Liver (tissue), 9 donors: ENCODE measurements around the gene RBM10. TPM values are rescaled to one million over a fixed set of nuclear protein-coding genes. Genes with fewer than 3 reads are reported as not detected.

Experiments
- DNase-seq: peaks from one replicate; pipeline ENCODE4 v3.0.0-alpha.2; 2017; ENCODE audit warnings: low spot score
- H3K27ac ChIP-seq, 2 donors: one replicate each; pipeline ENCODE4 v1.7.0; 2013; ENCODE audit warnings: inconsistent platforms in 2 of 2, low read length in 2 of 2, control low read depth in 1 of 2, low read depth in 1 of 2, mild to moderate bottlenecking in 1 of 2
- H3K27me3 ChIP-seq, 4 donors: one replicate each; pipeline versions ENCODE4 v1.6.1 to v1.7.0; 2013; ENCODE audit warnings: low read length in 3 of 4, inconsistent platforms in 1 of 4, mild to moderate bottlenecking in 1 of 4, moderate library complexity in 1 of 4; ENCODE audit not compliant: control insufficient read depth in 4 of 4, insufficient read depth in 4 of 4
- H3K36me3 ChIP-seq, 4 donors: one replicate each; pipeline versions ENCODE4 v1.6.1 to v1.7.0; 2013; ENCODE audit warnings: low read length in 3 of 4, mild to moderate bottlenecking in 3 of 4, low read depth in 1 of 4, moderate library complexity in 1 of 4; ENCODE audit not compliant: control insufficient read depth in 4 of 4, insufficient read depth in 3 of 4
- H3K4me1 ChIP-seq, 4 donors: one replicate each; pipeline versions ENCODE4 v1.6.1 to v1.7.0; 2013; ENCODE audit warnings: low read length in 3 of 4, mild to moderate bottlenecking in 3 of 4, moderate library complexity in 1 of 4; ENCODE audit not compliant: control insufficient read depth in 4 of 4, insufficient read depth in 4 of 4
- H3K4me3 ChIP-seq, 3 donors: one replicate each; pipeline versions ENCODE4 v1.6.1 to v1.7.0; 2013; ENCODE audit warnings: low read length in 3 of 3, control low read depth in 1 of 3, low read depth in 1 of 3, mild to moderate bottlenecking in 1 of 3
- H3K9ac ChIP-seq, 2 donors: one replicate each; pipeline ENCODE4 v1.7.0; 2013; ENCODE audit warnings: low read length in 2 of 2, mild to moderate bottlenecking in 2 of 2, moderate library complexity in 2 of 2, control low read depth in 1 of 2, low read depth in 1 of 2
- H3K9me3 ChIP-seq, 4 donors: one replicate each; pipeline versions ENCODE4 v1.6.1 to v1.7.0; 2013; ENCODE audit warnings: low read length in 3 of 4; ENCODE audit not compliant: control insufficient read depth in 4 of 4
- CTCF ChIP-seq: fragments of 150-350 bp; IDR thresholded peaks from 2 replicates; pipeline ENCODE4 v1.5.1; 2017; ENCODE audit warnings: improper control_type of control experiment, low read depth, low read length; ENCODE audit not compliant: missing input control
- EGR1 ChIP-seq, 2 donors: IDR thresholded peaks; 2 replicates each; pipeline ENCODE4 v1.6.1; 2016 to 2018; ENCODE audit warnings: antibody characterized with exemption in 2 of 2, low read depth in 2 of 2
- FOXA1 ChIP-seq: IDR thresholded peaks from 2 replicates; pipeline ENCODE4 v1.6.1; 2016; ENCODE audit warnings: antibody characterized with exemption
- GABPA ChIP-seq, 2 donors: IDR thresholded peaks in 1 of 2; conservative IDR thresholded peaks in 1 of 2; 2 replicates each; pipeline ENCODE4 v1.6.1; 2016; ENCODE audit warnings: antibody characterized with exemption in 2 of 2, mild to moderate bottlenecking in 1 of 2, moderate library complexity in 1 of 2
- HNF4A ChIP-seq, 2 donors: conservative IDR thresholded peaks; 2 replicates each; pipeline ENCODE4 v1.6.1; 2016; ENCODE audit warnings: antibody characterized with exemption in 2 of 2, mild to moderate bottlenecking in 2 of 2
- JUND ChIP-seq, 2 donors: IDR thresholded peaks; 2 replicates each; pipeline ENCODE4 v1.6.1; 2016; ENCODE audit warnings: antibody characterized with exemption in 2 of 2
- MAX ChIP-seq: IDR thresholded peaks from 2 replicates; pipeline ENCODE4 v1.6.1; 2016; ENCODE audit warnings: antibody characterized with exemption
- RXRA ChIP-seq, 2 donors: IDR thresholded peaks; 2 replicates each; pipeline ENCODE4 v1.6.1; 2017 to 2018; ENCODE audit warnings: antibody characterized with exemption in 2 of 2, mild to moderate bottlenecking in 1 of 2
- SP1 ChIP-seq: IDR thresholded peaks from 2 replicates; pipeline ENCODE4 v1.6.1; 2018; ENCODE audit warnings: antibody characterized with exemption, mild to moderate bottlenecking
- YY1 ChIP-seq: IDR thresholded peaks from 2 replicates; pipeline ENCODE4 v1.6.1; 2016; ENCODE audit warnings: antibody characterized with exemption, mild to moderate bottlenecking
- WGBS: extraction: QIAGEN DNeasy Blood & Tissue Kit; methylation state at CpG from one replicate; pipeline ENCODE4 v1.1.7; 2013; 5-methylcytosine and 5-hydroxymethylcytosine counted together
- polyA plus RNA-seq, 2 donors: library from polyadenylated mRNA; stranded (reverse) in 1 of 2; unstranded in 1 of 2; fragments of 200-250 nt in 1 of 2; fragments of >200 nt in 1 of 2; fragmentation: Nextera tagmentation in 1 of 2; extraction: Ambion mirVana in 1 of 2; gene quantifications; one replicate each; pipeline versions ENCODE4 v1.2.1 to v1.2.3, GENCODE V29; 2013 to 2015
- total RNA-seq, 2 donors: library from RNA; depleted of rRNA; stranded (reverse); fragments of >200 nt; gene quantifications; one replicate each; pipeline ENCODE4 v1.2.3, GENCODE V29; 2014
- TF ChIP-seq, protein P1 (sequence below): IDR thresholded peaks from 2 replicates; pipeline ENCODE4 v1.6.1; 2016; ENCODE audit warnings: antibody characterized with exemption, mild to moderate bottlenecking
- donor health status: healthy.
- donor health status: healthy.
- donor health status: healthy.
- donor health status: healthy.
- donor health status: healthy.

The RBM10 gene
- total and polyA plus RNA-seq, 4 donors: 8.2 to 26.6 (median 17.5) TPM

GRCh38 chrX:47217852-47218279, 72.8 kb downstream of the RBM10 start:
- H3K27ac ChIP-seq: peak overlapping the region; percentile 95 to 99
- no peaks in the 10 kb centered on the region for H3K9me3 ChIP-seq
- TF ChIP-seq, protein P1, sequence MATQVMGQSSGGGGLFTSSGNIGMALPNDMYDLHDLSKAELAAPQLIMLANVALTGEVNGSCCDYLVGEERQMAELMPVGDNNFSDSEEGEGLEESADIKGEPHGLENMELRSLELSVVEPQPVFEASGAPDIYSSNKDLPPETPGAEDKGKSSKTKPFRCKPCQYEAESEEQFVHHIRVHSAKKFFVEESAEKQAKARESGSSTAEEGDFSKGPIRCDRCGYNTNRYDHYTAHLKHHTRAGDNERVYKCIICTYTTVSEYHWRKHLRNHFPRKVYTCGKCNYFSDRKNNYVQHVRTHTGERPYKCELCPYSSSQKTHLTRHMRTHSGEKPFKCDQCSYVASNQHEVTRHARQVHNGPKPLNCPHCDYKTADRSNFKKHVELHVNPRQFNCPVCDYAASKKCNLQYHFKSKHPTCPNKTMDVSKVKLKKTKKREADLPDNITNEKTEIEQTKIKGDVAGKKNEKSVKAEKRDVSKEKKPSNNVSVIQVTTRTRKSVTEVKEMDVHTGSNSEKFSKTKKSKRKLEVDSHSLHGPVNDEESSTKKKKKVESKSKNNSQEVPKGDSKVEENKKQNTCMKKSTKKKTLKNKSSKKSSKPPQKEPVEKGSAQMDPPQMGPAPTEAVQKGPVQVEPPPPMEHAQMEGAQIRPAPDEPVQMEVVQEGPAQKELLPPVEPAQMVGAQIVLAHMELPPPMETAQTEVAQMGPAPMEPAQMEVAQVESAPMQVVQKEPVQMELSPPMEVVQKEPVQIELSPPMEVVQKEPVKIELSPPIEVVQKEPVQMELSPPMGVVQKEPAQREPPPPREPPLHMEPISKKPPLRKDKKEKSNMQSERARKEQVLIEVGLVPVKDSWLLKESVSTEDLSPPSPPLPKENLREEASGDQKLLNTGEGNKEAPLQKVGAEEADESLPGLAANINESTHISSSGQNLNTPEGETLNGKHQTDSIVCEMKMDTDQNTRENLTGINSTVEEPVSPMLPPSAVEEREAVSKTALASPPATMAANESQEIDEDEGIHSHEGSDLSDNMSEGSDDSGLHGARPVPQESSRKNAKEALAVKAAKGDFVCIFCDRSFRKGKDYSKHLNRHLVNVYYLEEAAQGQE: peak; percentile 51
- TF ChIP-seq JUND (IDR thresholded peaks at IDR 0.05): peak; percentile 23 to 46
- no peak for TF ChIP-seq CTCF
- peak in 1 of 2 donors; percentile 30 for TF ChIP-seq EGR1 (IDR thresholded peaks at IDR 0.05; ENCODE audit: low read depth in 2 of 2)
- no peak for TF ChIP-seq FOXA1
- peak in 1 of 2 donors; percentile 35 for TF ChIP-seq HNF4A (conservative IDR thresholded peaks at IDR 0.05)
- peak in 1 of 2 donors; percentile 25 for TF ChIP-seq RXRA (IDR thresholded peaks at IDR 0.05)
- TF ChIP-seq GABPA (IDR thresholded peaks at IDR 0.05 in 1 of 2, conservative IDR thresholded peaks at IDR 0.05 in 1 of 2): peak in 1 of 2 donors; percentile 21
- TF ChIP-seq SP1: peak; percentile 89
- H3K4me3 ChIP-seq: peak overlapping the region; percentile 73 to 87 (median 83)
- peak; percentile 91 for DNase-seq
- peaks cover 7 to 32% (median 17%) of the 10 kb centered on the region in 4 donors for H3K36me3 ChIP-seq
- no peaks in the 10 kb centered on the region for H3K27me3 ChIP-seq
- H3K4me1 ChIP-seq: peaks cover 2 to 45% (median 26%) of the 10 kb centered on the region in 4 donors
- WGBS: under 1% methylated on average over 31 of the region's 31 CpGs
- H3K9ac ChIP-seq: peak overlapping the region; percentile 70 to 88

DNA sequence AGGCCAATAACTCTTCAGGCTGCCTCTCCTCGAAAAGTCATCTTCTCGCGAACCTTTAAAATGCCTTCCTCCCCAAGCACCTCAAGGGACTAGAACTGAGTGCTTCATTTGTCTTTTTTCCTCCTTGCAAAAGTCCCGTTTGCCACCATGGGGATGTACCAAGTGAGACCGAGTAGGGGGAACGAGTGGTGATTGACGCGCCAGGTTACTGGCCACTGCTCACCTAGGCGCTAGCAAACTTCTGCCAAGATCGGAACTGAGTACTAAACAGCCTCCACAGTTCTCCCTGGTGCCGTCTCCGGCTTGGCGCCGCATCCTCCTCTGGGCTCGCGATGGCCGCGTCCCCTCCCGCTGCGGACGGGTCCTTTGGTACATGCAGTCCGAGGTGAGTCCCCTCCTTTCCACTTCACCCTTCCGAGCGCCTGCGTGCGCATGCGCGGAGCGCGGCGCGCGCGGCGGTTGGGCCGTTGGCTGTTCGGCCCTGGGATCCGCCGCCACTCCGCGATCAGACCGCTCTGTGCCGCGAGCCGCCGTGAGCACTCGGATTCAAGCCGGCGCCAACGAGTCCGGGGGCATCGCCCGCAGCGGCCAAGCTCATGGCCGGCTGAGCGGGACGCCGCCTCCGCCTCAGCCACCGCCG, 73.4 kb downstream of the RBM10 start, which contains the start of gene CDK16:
CDK16 (plus strand) TSS at position 402 of the 640 bp plus-strand sequence. CDS start 4,877 bp downstream, outside the sequence.
- Histone ChIP-seq H3K4me1 (peaks cover 2 to 45% (median 26%) of the 10 kb centered on the region in 4 donors), H3K9me3 (no peaks in the 10 kb centered on the region), H3K9ac (peak within 1 kb of the TSS; percentile 75 to 88), H3K36me3 (peaks cover 7 to 32% (median 14%) of the 10 kb centered on the region in 4 donors), H3K4me3 (peak within 1 kb of the TSS; percentile 73 to 87 (median 83)), H3K27ac (peak within 1 kb of the TSS; percentile 95 to 99), H3K27me3 (no peaks in the 10 kb centered on the region)
- under 1% methylated on average over 61 of the region's 61 CpGs for WGBS
- TF ChIP-seq MAX (peak; percentile 15), FOXA1 (no peak), YY1 (peak; percentile 80)
- peak; percentile 73 for DNase-seq
